GM13976 (cell line): ENCODE results near the gene FMOD.

Experiments
- DNase-seq: peaks from one replicate; pipeline ENCODE4 v3.0.0; 2012; ENCODE audit warnings: low spot score
- in situ Hi-C: fragments of 300-500 bp; cut with MboI; formaldehyde crosslinking; loops from one replicate; pipeline ENCODE4 v1.12.0; 2022; ENCODE audit warnings: low sequenced_read_pairs, mixed read lengths, inconsistent platforms; ENCODE audit not compliant: unreplicated experiment
- TF ChIP-seq, protein P1 (sequence below): IDR thresholded peaks from 2 replicates; pipeline ENCODE4 v1.5.1; 2012; ENCODE audit warnings: borderline replicate concordance, mild to moderate bottlenecking; ENCODE audit not compliant: insufficient read depth; ENCODE audit errors: extremely low read depth, missing control alignments, control extremely low read depth

Gene FMOD

GRCh38 chr1:203369666-203370065 is 18.7 kb upstream of the FMOD start:
- TF ChIP-seq, protein P1, sequence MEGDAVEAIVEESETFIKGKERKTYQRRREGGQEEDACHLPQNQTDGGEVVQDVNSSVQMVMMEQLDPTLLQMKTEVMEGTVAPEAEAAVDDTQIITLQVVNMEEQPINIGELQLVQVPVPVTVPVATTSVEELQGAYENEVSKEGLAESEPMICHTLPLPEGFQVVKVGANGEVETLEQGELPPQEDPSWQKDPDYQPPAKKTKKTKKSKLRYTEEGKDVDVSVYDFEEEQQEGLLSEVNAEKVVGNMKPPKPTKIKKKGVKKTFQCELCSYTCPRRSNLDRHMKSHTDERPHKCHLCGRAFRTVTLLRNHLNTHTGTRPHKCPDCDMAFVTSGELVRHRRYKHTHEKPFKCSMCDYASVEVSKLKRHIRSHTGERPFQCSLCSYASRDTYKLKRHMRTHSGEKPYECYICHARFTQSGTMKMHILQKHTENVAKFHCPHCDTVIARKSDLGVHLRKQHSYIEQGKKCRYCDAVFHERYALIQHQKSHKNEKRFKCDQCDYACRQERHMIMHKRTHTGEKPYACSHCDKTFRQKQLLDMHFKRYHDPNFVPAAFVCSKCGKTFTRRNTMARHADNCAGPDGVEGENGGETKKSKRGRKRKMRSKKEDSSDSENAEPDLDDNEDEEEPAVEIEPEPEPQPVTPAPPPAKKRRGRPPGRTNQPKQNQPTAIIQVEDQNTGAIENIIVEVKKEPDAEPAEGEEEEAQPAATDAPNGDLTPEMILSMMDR: no peak
- in situ Hi-C loops: loop anchor here (25.0 kb wide), 1 partner anchor 343 kb away; no protein-coding TSS in a partner anchor
- DNase-seq: no peak

DNA sequence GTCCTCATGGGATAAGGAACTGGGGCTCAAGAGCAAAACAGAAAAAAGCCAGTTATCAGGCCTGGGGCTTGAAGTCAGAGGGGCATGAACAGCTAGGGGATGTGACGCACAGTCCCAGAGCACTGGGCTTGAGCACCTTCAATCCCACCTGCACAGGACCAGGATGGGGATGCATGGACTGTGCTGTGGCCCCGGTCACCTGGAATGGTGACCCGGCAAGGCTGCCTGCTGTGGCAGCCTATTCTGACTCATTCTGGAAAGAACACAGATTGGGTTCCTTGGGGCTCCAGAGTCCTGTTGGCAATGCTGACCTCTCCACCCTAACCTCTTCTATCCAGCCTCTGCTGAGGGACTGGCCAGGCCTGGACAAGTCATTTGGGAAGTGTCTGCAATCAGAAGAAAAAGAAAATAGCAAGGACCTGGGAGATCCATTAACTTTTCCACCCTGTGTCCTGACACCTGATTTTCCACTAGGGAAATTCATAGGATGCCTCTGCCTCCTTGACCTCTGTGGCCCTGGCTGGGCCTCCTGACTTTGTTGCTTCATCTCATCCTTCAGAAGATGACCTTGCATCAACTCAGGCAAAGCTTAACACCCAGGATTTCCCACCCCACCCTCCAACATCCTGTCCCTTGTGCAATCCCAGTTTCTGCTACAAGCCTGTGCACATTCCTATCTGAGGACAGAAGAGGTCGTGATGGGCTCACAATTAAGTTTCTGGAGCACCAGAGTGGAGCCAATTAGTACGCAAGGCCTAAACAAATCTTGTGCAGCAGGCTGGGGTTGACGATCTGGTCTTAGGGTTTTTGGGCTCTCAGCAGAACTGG is 17.9 kb upstream of the FMOD start:
- no peak for DNase-seq
- TF ChIP-seq, protein P1: no peak
- in situ Hi-C loops: loop anchor here (25.0 kb wide), 1 partner anchor 343 kb away; no protein-coding TSS in a partner anchor

- TF ChIP-seq, protein P1: no peak
- in situ Hi-C loops: loop anchor here (25.0 kb wide), 1 partner anchor 345 kb away; no protein-coding TSS in a partner anchor
- no peak for DNase-seq
Measured at GRCh38 chr1:203367057-203367456, 16.1 kb upstream of the FMOD start.

- in situ Hi-C loops: loop anchor here (25.0 kb wide), 1 partner anchor 346 kb away; no protein-coding TSS in a partner anchor
Measured at GRCh38 chr1:203366476-203366875, 15.6 kb upstream of the FMOD start.

DNA sequence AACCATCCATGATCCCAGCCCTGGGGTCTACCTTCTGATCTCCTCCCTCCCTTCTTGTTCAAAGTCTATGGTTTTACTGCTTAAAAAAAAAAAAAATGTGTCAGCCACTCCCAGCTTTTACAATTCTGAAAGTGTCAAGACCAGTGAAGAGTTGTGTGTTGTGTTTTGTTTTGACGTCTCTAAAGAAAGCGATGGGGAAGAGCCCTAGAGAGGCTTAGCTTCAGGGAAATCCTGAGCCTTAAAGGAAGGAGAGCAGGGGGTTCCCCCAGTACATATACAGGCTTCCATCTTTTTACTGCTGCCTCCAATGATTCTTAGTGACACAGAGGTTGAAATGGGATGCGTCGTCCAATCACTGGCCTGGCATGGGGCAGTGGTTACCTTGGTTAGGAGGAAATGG is 13.9 kb upstream of the FMOD start:
- DNase-seq: no peak
- in situ Hi-C loops: loop anchor here (25.0 kb wide), 1 partner anchor 347 kb away; no protein-coding TSS in a partner anchor

More at GRCh38 chr1:203366476-203366875, 15.6 kb upstream of the FMOD start:
- TF ChIP-seq, protein P1: no peak
- no peak for DNase-seq

DNA sequence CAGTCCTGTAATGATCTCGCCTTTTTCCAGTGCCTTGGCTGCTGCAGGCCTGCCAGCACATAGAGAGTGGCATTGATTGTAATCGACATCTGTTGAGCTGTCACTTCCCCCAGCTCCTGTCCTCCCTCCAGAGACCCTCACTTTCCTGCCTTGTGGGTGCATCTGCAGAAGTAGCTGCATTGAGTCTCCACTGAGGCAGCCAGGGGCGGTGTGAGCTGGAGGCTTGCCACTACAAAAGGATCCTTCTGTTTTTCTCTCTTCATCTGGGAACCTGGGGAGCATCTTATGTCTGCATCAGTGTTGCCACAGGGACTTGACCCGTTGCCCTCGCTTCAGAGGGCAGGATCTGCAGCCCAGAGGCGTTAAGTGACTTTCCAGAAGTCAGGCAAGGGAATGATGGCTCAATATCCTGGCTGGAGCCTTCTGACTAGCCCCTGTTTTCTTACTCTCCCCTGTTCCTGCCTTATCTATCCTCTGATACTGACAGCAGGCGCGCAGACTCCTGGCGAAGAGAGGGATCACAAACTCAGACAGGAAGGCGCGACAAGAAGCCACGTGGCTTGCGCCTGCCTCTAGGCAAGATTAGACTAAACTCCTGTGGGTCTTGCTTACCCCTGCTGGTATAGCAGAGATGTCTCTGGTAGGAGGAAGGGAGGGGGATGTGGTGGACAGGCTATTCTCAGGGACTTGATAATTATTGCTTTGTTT is 13.3 kb upstream of the FMOD start:
- no peak for DNase-seq
- TF ChIP-seq, protein P1: no peak
- in situ Hi-C loops: loop anchor here (25.0 kb wide), 1 partner anchor 348 kb away; no protein-coding TSS in a partner anchor

More for the DNA sequence above, 13.9 kb upstream of the FMOD start:
- TF ChIP-seq, protein P1: no peak
